Stimulated activated CD4-positive, alpha-beta T cell treated with anti-CD3 and anti-CD28 coated beads, Interleukin-2, amount 100 ng/mL, for 24 hours (primary cell): Measurements from ENCODE around the gene MIER2.
"Not testable (repeated sequence)": the region's sequence is repeated elsewhere in the genome, so short reads cannot be mapped to it uniquely, and the experiment has no call there.

Source experiments
- DNase-seq, 2 donors: peaks; one replicate each; pipeline ENCODE4 v3.0.0-alpha.2; 2020

The MIER2 gene

DNA sequence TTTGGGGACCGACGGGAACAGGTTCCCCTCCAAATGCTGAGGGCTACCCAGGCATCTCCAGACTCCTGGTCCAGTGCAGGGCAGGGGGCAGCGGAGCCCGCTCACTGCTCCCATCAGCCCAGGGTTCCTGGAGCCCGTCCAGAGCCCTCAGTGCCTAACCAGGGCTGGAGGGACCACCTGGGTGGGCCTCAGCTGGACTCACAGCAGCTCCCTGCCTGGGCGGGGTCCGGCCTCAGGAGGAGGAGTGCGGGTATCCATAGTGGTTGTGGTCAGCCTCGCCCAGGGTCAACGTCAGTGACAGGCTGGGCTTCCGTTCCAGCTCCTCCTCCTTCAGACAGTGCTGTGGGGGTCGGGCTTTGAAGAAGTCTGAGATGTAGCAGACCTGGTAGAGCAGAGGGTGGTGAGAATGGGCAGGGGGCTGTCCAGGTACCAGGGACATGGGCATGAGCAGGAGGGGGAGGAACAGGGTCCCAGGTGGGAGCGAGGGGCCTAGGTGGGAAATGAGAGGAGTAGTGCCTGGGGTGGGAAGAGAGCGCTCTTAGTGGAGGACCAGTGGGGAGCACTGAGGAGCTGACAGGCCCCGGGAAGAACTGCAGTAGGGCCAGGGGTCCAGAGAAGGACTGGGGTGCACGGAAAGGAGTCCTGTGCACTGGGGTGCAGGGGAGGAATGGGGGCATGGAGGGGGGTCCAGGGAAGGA lies 63.3 kb downstream of the MIER2 start:
- no peak for DNase-seq

DNA sequence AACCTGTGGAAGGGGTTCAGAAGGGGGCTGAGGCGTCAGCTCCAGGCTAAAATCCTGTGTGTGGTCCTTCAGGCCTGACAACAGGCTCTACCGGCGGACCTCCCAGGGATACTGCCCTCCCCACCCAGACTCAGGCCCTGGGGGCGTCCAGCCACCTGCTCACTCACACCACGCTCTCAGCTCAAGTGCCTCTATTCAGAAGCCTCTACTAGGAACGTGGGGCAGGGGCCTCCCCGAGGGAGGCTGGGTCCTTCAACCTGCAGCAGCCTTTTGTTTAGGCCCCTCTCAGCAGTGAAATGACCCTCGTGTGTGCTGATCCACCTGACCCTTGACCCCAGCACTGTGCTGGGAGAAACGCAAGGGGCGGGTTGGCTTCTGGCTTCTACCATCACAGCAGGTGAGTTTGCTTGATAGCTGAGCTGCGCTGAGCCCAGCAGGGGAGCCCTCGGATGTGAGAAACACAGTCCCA lies 64.0 kb downstream of the MIER2 start:
- DNase-seq, result no peak

DNA sequence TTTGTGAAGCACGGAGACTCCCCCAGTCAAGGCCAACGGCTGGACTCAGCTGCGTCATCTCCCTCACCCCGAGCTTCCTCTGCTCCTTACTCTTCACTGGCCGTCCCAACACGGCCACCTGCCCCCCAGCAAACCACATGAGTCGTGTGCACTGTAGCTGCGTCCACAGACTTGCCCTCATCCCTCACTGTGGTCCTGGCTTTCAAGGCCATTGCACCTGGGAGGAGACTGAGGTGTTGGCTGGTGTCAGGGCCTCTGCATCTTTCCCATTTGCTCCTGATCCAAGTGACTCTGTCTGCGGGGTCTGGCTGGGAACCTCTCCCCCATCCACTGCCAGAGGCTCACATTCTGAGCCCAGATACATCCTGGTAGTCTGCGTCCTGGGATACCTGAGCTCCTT lies 64.9 kb downstream of the MIER2 start:
- DNase-seq, result no peak

DNA sequence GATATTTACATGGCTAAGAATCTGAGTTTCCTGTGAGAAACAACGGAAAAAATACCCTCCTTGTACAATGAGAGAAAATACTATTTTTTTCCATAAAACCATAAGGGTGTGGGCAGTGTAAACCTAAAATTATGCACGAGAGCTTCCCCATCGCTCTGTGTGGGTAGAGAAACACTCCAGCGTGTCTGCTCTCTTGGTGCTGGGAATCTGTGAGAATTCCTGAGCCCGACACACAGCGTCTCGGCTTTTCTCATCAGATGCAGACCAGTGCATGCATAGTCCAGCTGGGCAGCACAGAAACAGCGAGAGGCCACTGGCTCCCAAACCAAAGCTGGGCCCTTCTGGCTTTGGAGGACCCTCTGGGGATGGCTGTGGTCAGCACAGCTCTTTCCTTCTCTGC lies 65.4 kb downstream of the MIER2 start:
- DNase-seq, result no peak

DNA sequence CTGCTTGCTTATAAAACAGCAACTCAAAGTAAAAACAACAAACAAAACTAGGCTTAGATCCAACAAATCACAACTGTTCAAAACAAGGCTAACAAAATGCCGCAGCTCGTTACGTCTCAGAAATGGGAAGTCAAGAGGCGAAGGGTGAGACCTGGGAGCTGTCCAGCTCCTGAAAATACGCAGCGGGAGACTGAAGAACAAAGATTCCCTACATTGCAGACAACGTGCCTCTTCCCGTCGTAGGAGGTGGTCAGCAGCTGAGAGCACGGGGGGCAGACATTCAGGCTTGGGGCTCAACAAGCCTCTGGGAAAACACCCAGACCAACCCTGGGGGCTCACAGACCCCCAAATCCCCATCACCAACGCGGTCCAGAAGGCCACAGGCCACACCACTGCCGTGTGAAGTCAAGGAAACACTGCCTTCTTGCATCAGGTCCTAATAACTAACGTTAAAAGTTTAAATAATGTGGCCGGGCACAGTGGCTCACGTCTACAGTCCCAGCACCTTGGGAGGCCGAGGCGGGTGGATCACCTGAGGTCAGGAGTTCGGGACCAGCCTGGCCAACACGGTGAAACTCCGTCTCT lies 66.9 kb downstream of the MIER2 start:
- DNase-seq, result no peak

DNA sequence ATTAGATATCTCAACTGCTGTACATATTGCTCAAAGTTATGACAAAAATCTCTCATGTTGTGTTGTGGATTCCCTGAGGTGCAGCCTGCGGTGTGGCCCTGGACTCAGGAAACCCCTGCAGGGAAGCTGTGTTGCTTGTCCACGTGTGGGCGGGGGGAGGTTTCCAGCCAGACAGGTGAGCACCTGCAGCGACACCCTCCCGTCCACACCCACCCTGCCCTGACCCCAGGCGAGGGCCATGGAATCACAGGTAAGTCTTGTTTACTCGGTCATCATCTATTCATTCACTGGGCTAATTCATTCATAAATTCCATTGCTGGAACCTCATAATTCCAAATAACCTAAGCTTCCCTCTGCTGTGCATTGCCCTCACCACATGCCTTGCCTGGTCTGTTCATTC lies 67.5 kb downstream of the MIER2 start:
- no peak for DNase-seq

DNA sequence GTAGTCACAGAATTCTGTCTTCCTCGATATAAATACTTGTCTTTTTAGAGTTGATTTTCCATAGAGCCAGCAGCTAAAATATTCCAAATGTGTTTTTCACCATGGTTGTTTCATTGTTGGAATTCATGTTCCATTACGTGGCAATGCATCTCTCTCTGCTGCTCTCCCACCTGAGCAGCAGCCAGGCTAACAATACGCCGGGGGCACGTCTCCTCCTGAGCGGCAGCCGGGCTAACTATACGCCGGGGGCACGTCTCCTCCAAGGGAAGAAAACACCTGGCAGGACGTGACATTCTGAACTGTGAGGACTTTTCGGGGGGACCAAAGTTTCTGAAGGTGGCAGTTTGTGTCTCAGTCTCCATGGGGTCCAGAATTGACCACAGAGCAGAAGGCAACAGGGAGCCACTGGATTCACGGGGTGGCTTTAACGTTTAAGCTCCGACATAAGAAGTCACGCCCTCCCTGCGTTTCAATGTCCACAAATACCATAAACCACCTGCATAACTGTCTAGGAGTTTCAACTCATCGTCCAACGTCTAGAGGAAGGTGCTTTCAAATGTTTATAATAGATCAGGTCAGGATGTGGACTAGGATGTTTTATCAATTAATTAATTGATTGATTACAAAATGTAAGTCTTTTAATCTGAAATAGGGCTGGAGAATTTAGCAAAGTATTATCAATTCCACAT lies 68.5 kb downstream of the MIER2 start:
- DNase-seq, result no peak

DNA sequence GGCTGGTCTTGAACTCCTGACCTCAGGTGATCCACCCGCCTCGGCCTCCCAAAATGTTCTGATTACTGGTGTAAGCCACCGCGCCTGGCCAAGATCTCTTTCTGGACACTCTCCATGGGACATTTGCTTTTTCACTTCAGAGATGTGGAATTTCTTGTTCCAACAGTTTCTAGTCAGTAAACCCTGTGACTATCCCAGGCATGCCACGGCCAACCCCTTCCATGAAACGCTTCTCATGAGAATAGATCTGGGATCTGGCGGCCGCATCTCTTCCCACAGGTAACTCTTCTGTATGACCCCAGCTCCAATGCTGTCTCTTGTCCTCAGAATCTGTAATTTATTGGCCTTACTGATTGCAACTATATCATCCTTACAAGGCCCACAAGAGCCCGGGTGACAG lies 69.6 kb downstream of the MIER2 start:
- no peak for DNase-seq

DNA sequence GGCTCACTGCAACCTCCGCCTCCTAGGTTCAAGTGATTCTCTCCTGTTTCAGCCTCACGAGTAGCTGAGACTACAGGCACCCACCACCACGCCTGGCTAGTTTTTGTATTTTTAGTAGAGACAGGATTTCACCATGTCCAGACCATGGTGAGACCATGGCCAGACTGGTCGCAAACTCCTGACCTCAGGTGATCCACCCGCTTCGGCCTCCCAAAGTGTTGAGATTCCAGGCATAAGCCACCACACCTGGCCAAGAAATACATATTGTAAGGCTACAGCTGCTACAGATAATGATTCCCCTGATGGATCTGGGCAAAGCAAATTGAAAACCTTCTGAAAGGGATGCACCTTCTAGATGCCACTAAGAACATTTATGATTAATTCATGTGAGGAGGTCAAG lies 71.2 kb downstream of the MIER2 start:
- no peak for DNase-seq

DNA sequence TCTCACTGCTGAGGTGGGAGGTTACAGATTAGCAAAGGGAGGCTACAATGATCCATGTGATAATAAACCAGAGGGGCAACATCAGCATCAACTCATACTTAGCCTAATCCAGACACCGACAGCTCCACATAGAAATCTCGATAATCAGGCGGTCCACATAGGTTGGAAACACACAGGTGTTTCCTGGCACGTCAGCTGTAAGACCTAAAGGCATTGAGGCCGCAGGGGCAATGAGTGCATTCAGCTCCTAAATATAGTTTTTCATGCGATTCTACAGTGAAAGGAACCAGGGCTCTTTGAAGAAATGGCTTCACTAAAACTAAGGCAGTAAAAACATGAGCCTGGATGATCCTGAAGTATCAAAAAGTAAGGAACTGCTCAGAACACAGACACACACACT lies 72.7 kb downstream of the MIER2 start:
- DNase-seq, result no peak

DNA sequence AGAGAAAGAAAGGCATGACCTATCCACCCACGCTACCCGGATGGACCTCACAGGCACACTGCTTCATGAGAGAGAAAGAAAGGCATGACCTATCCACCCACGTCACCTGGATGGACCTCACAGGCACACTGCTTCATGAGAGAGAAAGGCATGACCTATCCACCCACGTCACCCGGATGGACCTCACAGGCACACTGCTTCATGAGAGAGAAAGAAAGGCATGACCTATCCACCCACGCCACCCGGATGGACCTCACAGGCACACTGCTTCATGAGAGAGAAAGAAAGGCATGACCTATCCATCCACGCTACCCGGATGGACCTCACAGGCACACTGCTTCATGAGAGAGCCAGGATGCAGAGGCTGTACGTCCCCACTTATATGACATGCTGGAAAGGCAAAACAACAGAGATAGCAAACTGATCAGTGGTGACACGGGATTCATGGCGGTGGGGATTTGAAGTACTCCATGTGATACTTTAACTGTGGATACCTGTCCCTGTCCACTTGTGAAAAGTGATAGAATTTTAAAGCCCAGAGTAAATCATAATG lies 73.8 kb downstream of the MIER2 start:
- not testable (repeated sequence) for DNase-seq

DNA sequence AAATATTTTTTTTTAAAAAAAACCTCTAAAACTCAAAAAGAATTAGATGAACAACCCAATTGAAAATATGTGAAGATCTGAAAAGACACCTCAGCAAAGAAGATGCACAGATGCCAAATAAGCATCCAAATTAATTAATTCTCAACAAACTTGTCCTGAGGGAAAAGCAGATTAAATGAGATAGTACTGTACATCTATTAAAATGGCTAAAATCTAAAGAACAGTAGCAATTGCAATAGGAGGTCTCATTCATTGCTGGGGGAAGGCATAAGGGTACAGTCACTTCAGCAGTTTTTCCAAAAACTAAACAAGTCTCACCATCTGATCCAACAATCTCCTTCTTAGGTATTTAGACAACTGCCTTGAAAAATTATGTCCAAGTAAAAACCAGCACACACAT lies 75.4 kb downstream of the MIER2 start:
- no peak for DNase-seq

DNA sequence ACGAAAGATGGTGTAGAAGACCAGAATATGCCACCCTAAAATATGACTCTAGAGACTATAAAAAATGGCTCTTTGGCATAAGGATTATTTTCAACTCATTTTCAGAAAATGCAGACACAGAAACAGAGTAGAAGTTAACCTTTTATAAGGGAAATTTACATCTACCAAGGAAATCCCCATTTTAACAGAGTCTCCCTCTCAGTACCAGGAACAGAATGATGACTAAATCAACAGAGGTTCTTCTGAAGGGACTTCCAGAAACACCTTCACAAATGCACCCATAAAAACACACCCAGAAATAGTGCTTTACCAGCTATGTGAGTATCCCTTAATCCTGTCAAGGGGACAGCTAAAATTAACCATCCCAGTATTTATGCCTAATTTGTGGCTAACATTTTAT lies 82.5 kb downstream of the MIER2 start:
- DNase-seq, result no peak

DNA sequence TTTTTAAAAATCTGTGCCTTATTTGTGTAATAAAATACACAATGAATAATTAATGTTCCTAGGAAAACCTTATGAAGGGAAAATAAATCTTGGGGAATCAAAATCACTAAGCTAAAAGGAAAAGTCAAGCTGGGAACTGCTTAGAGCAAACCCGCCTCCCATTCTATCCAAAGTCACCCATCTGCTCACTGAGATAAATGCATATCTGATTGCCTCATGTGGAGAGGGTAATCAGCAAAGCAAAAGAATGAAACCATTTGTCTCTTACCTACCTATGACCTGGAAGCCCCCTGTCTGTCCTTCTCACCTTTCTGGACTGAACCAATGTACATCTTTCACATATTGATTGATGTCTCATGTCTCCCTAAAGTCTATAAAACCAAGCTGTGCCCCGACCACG lies 87.8 kb downstream of the MIER2 start:
- not testable (repeated sequence) for DNase-seq
